ENCODE results near the gene CACNA1H.
"Not testable (repeated sequence)": the region's sequence is repeated elsewhere in the genome, so short reads cannot be mapped to it uniquely, and the experiment has no call there.

Gene CACNA1H

DNA sequence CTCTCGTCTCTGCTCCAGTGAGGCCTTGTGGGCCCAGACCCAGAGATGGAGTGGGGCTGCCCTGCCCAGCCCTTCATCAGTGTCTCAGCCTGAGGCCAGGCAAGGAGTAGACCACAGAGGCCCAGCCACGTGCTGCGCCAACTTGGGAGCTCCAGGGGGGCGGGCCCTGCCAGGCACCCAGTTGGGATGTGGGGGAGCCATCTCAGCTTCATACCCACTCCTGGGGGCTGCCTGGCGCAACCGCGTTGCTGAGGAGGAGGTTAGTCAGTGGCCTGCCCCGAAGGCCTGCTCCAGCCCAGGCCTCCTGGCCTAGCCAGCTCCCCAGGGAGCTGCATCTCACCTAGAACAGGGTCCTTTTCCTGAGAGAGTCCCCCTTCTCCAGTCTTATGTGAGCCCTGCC, 60.3 kb downstream of the CACNA1H start:
- DNase-seq (ENCODE audit: low spot score) = no peak

- no peak for DNase-seq (ENCODE audit: low spot score)
These were observed 61.0 kb downstream of the CACNA1H start for GRCh38 chr16:1213796-1214372.

DNA sequence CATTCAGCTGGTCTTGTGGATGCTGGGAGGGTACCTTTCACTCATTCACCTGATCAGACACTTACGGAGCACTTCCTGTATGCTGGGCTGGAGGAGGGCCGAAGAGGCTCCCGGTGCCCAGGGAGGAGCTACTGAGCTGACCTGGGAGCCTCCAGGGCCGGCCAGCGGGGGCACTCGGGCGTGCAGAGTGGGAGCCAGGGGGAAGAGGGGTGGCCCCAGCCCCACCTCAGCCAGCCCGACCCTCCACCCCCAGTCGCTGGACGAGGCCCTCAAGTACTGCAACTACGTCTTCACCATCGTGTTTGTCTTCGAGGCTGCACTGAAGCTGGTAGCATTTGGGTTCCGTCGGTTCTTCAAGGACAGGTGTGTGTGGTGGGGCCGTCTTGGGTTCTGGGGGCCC, 61.8 kb downstream of the CACNA1H start:
- no peak for DNase-seq (ENCODE audit: low spot score)

DNA sequence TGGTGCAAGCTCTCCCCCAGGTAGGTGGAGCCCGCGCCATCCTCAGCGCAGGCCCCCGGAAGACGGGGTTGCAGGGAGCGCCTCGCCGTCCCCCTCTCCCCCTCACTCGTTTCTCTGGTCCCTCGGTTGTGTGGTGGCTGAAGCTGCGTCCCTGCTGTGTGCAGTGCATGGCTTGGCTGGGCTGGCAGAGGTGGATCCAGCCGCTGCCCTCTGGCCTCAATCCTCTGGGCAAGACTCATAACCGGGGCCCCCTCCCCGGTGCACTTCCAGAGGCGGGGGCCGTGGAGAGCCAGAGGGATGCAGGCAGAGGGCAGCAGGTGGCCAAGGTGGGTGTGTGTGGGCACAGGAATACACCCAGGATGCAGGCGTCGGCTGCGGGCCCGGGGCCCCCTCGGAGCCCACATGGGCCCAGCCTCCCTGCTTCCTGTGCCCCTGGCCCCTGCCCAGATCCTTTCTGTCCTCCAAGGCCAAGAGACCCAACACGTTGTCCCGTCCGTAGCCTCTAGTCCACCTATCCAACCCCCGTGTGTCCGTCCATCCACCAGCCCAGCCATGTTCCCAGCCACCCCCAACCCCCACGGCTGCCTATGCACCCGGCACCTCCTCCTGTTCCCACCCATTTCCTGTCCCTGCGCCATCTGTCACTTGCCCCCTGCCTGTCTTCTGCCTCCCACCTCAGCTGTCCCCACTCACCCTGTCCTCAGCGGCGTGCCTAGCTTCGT, 62.8 kb downstream of the CACNA1H start:
- no peak for DNase-seq (ENCODE audit: low spot score)

DNA sequence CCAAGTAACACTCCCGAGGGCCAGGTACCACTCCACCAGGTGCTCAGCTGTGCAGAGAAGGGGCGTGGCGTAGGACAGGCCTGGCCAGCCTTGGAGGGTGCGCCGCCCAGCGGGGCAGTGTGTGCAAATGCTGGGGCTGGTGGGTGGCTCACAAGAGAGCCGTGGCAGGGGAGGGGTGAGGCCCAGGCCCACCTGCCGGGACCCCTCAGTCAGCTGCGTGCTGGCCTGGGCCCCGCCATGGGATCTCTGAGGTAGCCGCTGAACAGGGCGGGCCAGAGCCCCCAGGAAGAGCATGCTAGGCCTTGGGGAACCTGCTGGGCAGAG, 63.4 kb downstream of the CACNA1H start:
- no peak for DNase-seq (ENCODE audit: low spot score)

DNA sequence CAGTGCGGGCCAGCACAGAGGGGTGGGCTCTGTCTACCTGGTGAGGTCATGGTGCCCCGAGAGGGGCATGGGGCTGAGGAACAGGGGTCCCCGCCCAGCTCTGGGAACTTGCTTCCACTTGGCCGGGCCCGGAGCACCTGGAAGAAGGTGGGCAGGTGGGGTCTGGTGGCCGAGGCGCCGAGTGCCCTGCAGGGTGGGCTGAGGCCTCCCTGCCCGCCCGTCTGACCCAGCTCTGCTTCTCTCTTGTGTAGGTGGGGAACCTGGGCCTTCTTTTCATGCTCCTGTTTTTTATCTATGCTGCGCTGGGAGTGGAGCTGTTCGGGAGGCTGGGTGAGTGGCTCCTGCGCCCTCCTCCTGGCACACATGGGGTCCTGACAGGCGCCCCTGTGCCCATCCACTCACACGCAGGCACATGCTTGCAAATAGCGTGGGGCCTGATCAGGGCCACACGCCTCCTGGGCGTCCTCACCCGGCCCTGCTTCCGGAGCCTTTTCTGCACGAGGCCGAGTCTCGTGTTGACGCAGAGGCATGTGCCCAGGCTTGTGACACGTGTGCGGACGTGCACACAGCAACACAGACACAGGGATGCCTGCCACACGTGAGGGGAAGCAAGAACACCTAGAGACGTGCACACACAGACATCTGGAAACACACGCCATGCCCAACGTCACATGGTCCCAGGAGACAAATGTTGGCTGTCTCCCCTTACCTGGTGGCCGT, 63.9 kb downstream of the CACNA1H start:
- DNase-seq (ENCODE audit: low spot score) = no peak

DNA sequence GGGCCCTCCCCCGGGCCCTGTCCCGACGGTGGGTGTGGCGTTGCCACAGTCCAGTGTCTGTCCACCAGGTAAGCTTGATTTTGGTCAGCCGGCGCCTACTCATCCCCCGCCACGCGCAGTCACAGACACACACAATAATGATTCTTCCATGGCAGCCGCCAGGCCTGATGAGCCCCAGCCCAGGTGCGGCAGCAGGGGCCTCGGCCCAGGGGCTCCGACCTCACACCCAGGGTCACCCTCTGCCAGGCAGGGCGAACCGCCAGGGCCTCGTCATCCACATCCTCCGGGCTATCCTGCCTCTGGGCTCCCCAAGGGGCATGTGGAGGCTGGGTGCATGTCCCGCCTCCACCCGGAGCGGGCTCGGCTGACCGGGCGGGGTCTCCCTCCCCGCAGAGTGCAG, 64.6 kb downstream of the CACNA1H start:
- DNase-seq (ENCODE audit: low spot score) = no peak

- no peak for DNase-seq (ENCODE audit: low spot score)
These were observed 65.4 kb downstream of the CACNA1H start for GRCh38 chr16:1218061-1218929.

DNA sequence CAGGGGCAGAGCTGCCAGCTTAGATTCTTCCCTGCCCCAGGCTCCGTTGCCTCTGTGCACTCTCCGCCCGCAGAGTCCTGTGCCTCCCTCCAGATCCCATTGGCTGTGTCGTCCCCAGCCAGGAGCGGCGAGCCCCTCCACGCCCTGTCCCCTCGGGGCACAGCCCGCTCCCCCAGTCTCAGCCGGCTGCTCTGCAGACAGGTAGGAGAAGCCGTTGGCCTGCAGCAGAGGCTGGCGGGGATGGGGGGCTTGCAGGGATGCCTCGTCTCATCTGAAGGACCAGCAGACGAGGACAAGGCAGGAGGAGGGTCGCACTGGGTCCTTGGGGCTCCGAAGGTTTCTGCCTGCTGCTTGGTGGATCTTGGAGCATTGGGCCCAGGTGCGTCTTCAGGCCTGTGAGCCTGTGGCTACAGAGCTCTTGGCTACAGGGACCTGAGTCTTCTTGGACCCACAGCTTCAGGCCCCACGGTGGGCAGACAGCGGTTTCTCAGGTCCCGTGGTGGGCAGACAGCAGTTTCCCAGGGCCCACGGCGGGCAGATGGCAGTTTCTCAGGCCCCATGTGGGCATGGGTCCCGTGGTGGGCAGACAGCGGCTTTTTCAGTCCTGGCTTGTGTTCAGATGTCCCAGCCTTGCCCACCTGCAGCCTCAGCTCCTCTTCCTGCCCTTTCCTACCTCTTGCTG, 66.2 kb downstream of the CACNA1H start:
- DNase-seq (ENCODE audit: low spot score) = no peak

DNA sequence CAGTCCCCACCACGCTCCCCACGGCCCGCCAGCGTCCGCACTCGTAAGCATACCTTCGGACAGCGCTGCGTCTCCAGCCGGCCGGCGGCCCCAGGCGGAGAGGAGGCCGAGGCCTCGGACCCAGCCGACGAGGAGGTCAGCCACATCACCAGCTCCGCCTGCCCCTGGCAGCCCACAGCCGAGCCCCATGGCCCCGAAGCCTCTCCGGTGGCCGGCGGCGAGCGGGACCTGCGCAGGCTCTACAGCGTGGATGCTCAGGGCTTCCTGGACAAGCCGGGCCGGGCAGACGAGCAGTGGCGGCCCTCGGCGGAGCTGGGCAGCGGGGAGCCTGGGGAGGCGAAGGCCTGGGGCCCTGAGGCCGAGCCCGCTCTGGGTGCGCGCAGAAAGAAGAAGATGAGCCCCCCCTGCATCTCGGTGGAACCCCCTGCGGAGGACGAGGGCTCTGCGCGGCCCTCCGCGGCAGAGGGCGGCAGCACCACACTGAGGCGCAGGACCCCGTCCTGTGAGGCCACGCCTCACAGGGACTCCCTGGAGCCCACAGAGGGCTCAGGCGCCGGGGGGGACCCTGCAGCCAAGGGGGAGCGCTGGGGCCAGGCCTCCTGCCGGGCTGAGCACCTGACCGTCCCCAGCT, 67.3 kb downstream of the CACNA1H start:
- DNase-seq (ENCODE audit: low spot score) = no peak

GRCh38 chr16:1220841-1221627, 68.1 kb downstream of the CACNA1H start:
- DNase-seq (ENCODE audit: low spot score) = no peak

DNA sequence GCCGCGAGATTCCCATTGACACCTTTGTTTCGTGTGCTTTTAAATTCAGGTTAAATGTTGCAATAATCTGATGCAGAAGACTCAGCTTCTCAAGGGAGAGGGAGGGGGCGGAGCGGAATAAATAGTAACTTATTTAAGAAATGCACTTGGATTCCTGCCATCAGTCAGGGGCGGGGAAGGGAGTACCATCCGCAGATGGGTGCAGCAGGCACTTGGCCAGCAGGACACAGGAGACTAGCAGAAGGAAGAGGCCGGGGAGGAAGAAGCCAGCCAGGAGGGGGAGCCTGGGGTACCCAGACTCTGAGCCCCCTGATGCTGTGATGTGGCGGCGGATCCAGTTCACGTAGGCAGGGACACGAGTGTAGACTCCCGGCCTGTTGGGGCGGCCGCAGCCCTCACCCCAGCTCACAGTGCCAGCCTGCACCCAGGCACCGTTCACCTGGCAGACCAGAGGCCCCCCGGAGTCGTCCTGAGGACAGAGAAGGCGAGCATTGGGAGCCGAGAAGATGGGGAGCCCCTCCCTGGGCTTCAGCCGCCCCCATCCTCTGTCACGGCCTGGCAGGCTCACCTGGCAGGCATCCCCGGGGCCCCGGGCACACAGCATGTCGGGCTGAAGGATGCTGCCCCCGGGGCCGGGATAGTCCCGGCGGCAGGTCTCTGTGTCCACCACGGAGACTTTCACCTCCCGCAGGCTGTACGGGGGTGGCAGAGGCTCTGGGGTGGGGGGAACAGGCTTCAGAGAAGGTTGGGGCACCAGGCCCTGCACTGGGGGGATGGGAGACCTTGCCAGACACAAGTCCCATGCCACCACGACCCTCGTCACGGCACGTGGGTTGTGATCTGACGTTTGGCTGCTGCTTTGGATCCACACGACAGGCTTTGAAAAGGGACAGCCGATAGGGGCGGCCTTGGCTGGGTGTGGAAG, 69.0 kb downstream of the CACNA1H start:
- DNase-seq (ENCODE audit: low spot score) = no peak

- DNase-seq (ENCODE audit: low spot score) = no peak
These were observed 69.8 kb downstream of the CACNA1H start for GRCh38 chr16:1222553-1223354.

GRCh38 chr16:1223355-1224214, 70.7 kb downstream of the CACNA1H start:
- no peak for DNase-seq (ENCODE audit: low spot score)

GRCh38 chr16:1224558-1224957, 71.7 kb downstream of the CACNA1H start:
- no peak for DNase-seq (ENCODE audit: low spot score)

DNA sequence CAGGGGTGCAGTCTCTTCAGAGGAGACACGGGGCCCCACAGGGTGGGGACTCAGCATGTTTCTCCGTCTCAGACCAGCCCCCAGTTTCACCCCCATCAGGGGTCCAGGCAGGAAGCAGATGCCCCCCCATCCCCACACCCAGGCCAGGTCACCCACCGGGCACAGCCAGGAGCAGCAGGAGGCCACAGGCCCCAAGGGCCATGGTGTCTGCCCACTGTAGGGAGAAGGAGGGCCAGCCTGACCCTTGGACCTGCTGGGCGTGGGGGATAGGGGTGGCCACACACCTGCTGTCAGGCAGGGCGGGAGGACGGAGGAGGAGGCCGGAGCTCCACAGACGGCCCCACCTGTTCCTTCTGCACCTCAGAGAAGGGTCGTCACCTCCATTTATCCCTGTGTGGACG, 72.1 kb downstream of the CACNA1H start, which contains the start of gene TPSG1:
TPSG1 (minus strand) TSS at position 218 of the 401 bp plus-strand sequence; CDS start at position 202, 16 bp downstream.
- DNase-seq (ENCODE audit: low spot score) = no peak

DNA sequence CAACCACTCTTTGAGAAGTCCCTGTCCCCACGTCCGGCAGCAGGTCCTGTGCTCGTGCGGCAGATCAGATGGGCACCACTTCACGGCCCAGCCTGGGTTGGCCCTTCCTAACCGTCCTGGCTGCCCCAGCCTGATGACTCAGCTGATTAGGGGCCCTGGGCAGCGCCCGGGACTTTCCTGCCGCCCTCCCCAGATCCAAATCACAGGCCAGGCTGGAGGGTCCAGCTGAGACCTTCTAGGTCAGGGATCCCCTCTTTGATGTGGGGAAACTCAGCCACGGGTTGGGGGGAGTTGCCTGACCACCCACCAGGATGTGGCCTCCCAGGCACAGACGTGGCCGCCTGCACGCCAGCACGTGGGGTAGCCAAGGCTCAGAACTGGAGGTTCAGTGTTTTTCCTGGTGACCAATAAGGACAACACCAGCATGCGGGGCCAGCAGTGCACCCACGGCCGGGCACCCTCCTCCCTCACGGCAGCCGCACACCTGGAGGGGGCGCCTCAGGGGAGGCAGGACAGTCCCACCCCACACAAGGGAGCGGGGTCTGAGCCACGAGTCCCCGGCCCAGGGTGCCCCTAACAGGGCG, 72.9 kb downstream of the CACNA1H start:
- not testable (repeated sequence) for DNase-seq (ENCODE audit: low spot score)
